ENCODE data around the gene PMVK. TPM values are rescaled to one million over a fixed set of nuclear protein-coding genes. Genes with fewer than 3 reads are reported as not detected.

The PMVK gene
- total and polyA plus RNA-seq, 10 of the 15 experiments (the other 5 are each of a cell fraction or from before 2014, with no cell fraction given), result 6.0 to 121 (median 49.4) TPM

GRCh38 chr1:154962795-154963330, 26.3 kb upstream of the PMVK start:
- H3K4me1 ChIP-seq (ENCODE audit: control insufficient read depth, insufficient read depth, low read length), result peaks cover 6% of the 10 kb centered on the region; the same call in 1 of the 2 replicates
- POLR2A ChIA-PET, result interaction anchor here (0.6 to 12.3 kb wide), 4 partner anchors 10 to 49 kb away, joined by 3 to 140 read pairs (median 4); partner anchors contain the start of genes CKS1B and SHC1
- CTCF ChIA-PET, result interaction anchor here (0.9 to 2.7 kb wide), 5 partner anchors 8 to 54 kb away, joined by 3 to 16 read pairs (median 13); partner anchors contain the start of gene SHC1
- H3K27ac ChIP-seq (ENCODE audit: control insufficient read depth, insufficient read depth), result peak overlapping the region; percentile 97; the same call in 1 of the 2 replicates
- H3K79me2 ChIP-seq (ENCODE audit: control insufficient read depth, insufficient read depth, low read length), result peaks cover 31% of the 10 kb centered on the region
- H3K36me3 ChIP-seq (ENCODE audit: control insufficient read depth in 2 of 2, insufficient read depth in 2 of 2, low read length in 1 of 2), result peaks cover 13 to 16% of the 10 kb centered on the region in 2 experiments; a peak in 3 of 4 replicates
- peak overlapping the region; percentile 88 for H3K4me3 ChIP-seq
- H3K9ac ChIP-seq (ENCODE audit: control insufficient read depth, insufficient read depth, low read length), result peak overlapping the region; percentile 81
- no peak for FAIRE-seq
- WGBS (ENCODE audit: insufficient coverage, insufficient replicate concordance, low lambda C conversion rate, missing lambda C conversion rate), result 81% methylated on average over 6 of the region's 6 CpGs
- H3K9me3 ChIP-seq (replicated peaks; ENCODE audit: control insufficient read depth, insufficient read depth, low read length), result no peaks in the 10 kb centered on the region
- no peaks in the 10 kb centered on the region for H4K20me1 ChIP-seq (ENCODE audit: control insufficient read depth, insufficient read depth)
- RAD21 ChIA-PET (ENCODE audit: unreplicated experiment), result no interaction called here
- BruUV-seq (replicated peaks), result no TSS peak
- in situ Hi-C loops (cut with MboI) (no loop called here), intact Hi-C loops (cut with micrococcal nuclease; ENCODE audit: unreplicated experiment) (loop anchor here (5.0 kb wide), 1 partner anchor 39 kb away; the partner anchor contains the start of gene ZBTB7B)
- ATAC-seq, result no peak
- DNase-seq (ENCODE audit: low read depth, low spot score), result no peak
- no peaks in the 10 kb centered on the region for H3K27me3 ChIP-seq (replicated peaks in 1 of 2; ENCODE audit: control insufficient read depth in 2 of 2, insufficient read depth in 2 of 2, low read length in 1 of 2)
- H2AFZ ChIP-seq (ENCODE audit: control insufficient read depth, low read depth, low read length), result no peak overlapping the region
- TF ChIP-seq RCOR1 (conservative IDR thresholded peaks at IDR 0.05; ENCODE audit: low read depth, low read length), result no peak
- no peak for TF ChIP-seq STAT1 (conservative IDR thresholded peaks at IDR 0.05)
- TF ChIP-seq CHD2 (IDR thresholded peaks at IDR 0.05; ENCODE audit: borderline replicate concordance, low read depth, low read length), result no peak
- TF ChIP-seq POLR2AphosphoS5 (IDR thresholded peaks at IDR 0.05; ENCODE audit: low read length), result no peak
- no peak for TF ChIP-seq SMAD5 (IDR thresholded peaks at IDR 0.05; ENCODE audit: low read depth)
- peak overlapping the region; percentile 86 for H3K4me2 ChIP-seq (ENCODE audit: control insufficient read depth, insufficient read depth)
- SMC1A ChIA-PET (ENCODE audit: uncharacterized antibody, unreplicated experiment), result interaction anchor here (1.2 to 3.1 kb wide), 4 partner anchors 7 to 54 kb away, joined by 3 to 14 read pairs (median 8); partner anchors contain the start of gene SHC1
